HG03060 (cell line): ENCODE results near the gene SPATA2.
"Not testable (repeated sequence)": the region's sequence is repeated elsewhere in the genome, so short reads cannot be mapped to it uniquely, and the experiment has no call there.

Experiments used
- ATAC-seq: cut with Tn5 transposase; IDR thresholded peaks from one replicate; pipeline ENCODE4 v1.9.1; 2021; ENCODE audit warnings: low read depth, moderate number of reproducible peaks; ENCODE audit not compliant: unreplicated experiment

SPATA2 gene

GRCh38 chr20:49863666-49864065 is 51.7 kb downstream of the SPATA2 start:
- no peak for ATAC-seq

GRCh38 chr20:49862607-49863200 is 52.6 kb downstream of the SPATA2 start:
- ATAC-seq: no peak

- ATAC-seq: not testable (repeated sequence)
Measured at GRCh38 chr20:49861232-49861631, 54.1 kb downstream of the SPATA2 start.

GRCh38 chr20:49859807-49860206 is 55.5 kb downstream of the SPATA2 start:
- no peak for ATAC-seq

- no peak for ATAC-seq
Measured at GRCh38 chr20:49859011-49859410, 56.3 kb downstream of the SPATA2 start.

GRCh38 chr20:49858076-49858585 is 57.2 kb downstream of the SPATA2 start:
- no peak for ATAC-seq

GRCh38 chr20:49856904-49857303 is 58.4 kb downstream of the SPATA2 start:
- no peak for ATAC-seq

GRCh38 chr20:49854190-49854875 is 61.0 kb downstream of the SPATA2 start:
- no peak for ATAC-seq

- no peak for ATAC-seq
Measured at GRCh38 chr20:49853640-49854039, 61.7 kb downstream of the SPATA2 start.
